Ishikawa (cell line): ENCODE results near the gene HRH1.

Experiments used
- CEBPB ChIP-seq: IDR thresholded peaks from 2 replicates; pipeline ENCODE4 v1.6.1; 2012
- CREB1 ChIP-seq: IDR thresholded peaks from 2 replicates; pipeline ENCODE4 v1.6.1; 2012; ENCODE audit warnings: low read depth
- NFIC ChIP-seq: IDR thresholded peaks from 2 replicates; pipeline ENCODE4 v1.6.1; 2012

- TF ChIP-seq CEBPB (no peak), NFIC (no peak), CREB1 (no peak)
Observed at GRCh38 chr3:11224010-11224409, 69.7 kb downstream of the HRH1 start.
